Sigmoid colon (tissue), 7 donors: Measurements from ENCODE around the gene MT1A. TPM values are rescaled to one million over a fixed set of nuclear protein-coding genes. Genes with fewer than 3 reads are reported as not detected.

Experiments
- DNase-seq: peaks from one replicate; pipeline ENCODE4 v3.0.0-alpha.2; 2019
- H3K27ac ChIP-seq, 4 donors: fragments of 200-600 bp; sonication (generic); one replicate each; pipeline ENCODE4 v1.5.1; 2016 to 2019; ENCODE audit warnings: mild to moderate bottlenecking in 1 of 4
- H3K27me3 ChIP-seq, 3 donors: fragments of 200-600 bp; sonication (generic); one replicate each; pipeline ENCODE4 v1.5.1; 2019; ENCODE audit warnings: mild to moderate bottlenecking in 1 of 3
- H3K36me3 ChIP-seq, 4 donors: fragments of 200-600 bp; sonication (generic); one replicate each; pipeline ENCODE4 v1.5.1; 2016 to 2019
- H3K4me1 ChIP-seq, 4 donors: fragments of 200-600 bp; sonication (generic); one replicate each; pipeline ENCODE4 v1.5.1; 2017 to 2019
- H3K4me3 ChIP-seq, 4 donors: fragments of 200-600 bp; sonication (generic); one replicate each; pipeline ENCODE4 v1.5.1; 2017 to 2019; ENCODE audit warnings: mild to moderate bottlenecking in 2 of 4, moderate library complexity in 1 of 4
- H3K9me3 ChIP-seq, 4 donors: fragments of 200-600 bp in 3 of 4; sonication (generic) in 3 of 4; one replicate each; pipeline versions ENCODE4 v1.5.1 to v1.6.1; 2013 to 2019
- CTCF ChIP-seq, 4 experiments: fragments of 450-650 bp in 3 of 4; fragments of 200-600 bp in 1 of 4; IDR thresholded peaks; one replicate each; pipeline ENCODE4 v1.5.1; 2016 to 2019; ENCODE audit warnings: antibody characterized with exemption in 4 of 4, mild to moderate bottlenecking in 3 of 4, moderate library complexity in 2 of 4
- EP300 ChIP-seq, 4 donors: sonication (generic); formaldehyde crosslinking; IDR thresholded peaks; one replicate each; pipeline ENCODE4 v1.6.1; 2017; ENCODE audit warnings: antibody characterized with exemption in 4 of 4
- POLR2A ChIP-seq, 2 donors: fragments of 450-650 bp; IDR thresholded peaks; one replicate each; pipeline ENCODE4 v1.6.1; 2016; ENCODE audit warnings: antibody characterized with exemption in 2 of 2, mild to moderate bottlenecking in 2 of 2, moderate library complexity in 2 of 2
- POLR2AphosphoS5 ChIP-seq, 4 donors: sonication (generic); formaldehyde crosslinking; IDR thresholded peaks; one replicate each; pipeline ENCODE4 v1.6.1; 2017; ENCODE audit warnings: antibody characterized with exemption in 4 of 4
- WGBS, 2 donors: extraction: QIAGEN DNeasy Blood & Tissue Kit; methylation state at CpG; one replicate each; pipeline ENCODE4 v1.1.7; 2013; 5-methylcytosine and 5-hydroxymethylcytosine counted together
- intact Hi-C: fragments of 100-400 bp; cut with DNase I; formaldehyde crosslinking; loops from one replicate; pipeline ENCODE4 v1.15.1; 2023
- polyA plus RNA-seq, 3 donors: library from polyadenylated mRNA; stranded (reverse); fragments of 200-250 nt; gene quantifications; one replicate each; pipeline ENCODE4 v1.2.3, GENCODE V29; 2013
- total RNA-seq, 4 donors: library from RNA; depleted of rRNA; stranded (reverse); fragments of >200 nt; gene quantifications; one replicate each; pipeline ENCODE4 v1.1.0, GENCODE V29; 2016
- donor health status: healthy with polysubstance abuse.
- donor health status: Bipolar disorder and iron deficiency.
- donor health status: healthy.

Gene MT1A
- 10 to 100 TPM in 2 of 4 donors, not detected in 2; 30.3 to 34.1 TPM for total RNA-seq
- 10 to 100 TPM; 13.9 to 63.4 (median 29.4) TPM for polyA plus RNA-seq

GRCh38 chr16:56637814-56638750 is at the start of gene MT1A:
MT1A (plus strand) TSS chr16:56638666; CDS start chr16:56638739, 73 bp downstream.
- intact Hi-C loops, result no loop called here
- WGBS, 2 donors, result 5 to 6% methylated on average over 68 of the region's 68 CpGs
- peak within 1 kb of the TSS; percentile 12 to 57 (median 42) for H3K4me3 ChIP-seq
- H3K4me1 ChIP-seq, result peaks cover 0 to 31% (median 29%) of the 10 kb centered on the region in 4 donors
- DNase-seq, result peak; percentile 87
- peak within 1 kb of the TSS; percentile 25 to 68 (median 56) for H3K27ac ChIP-seq
- TF ChIP-seq CTCF (IDR thresholded peaks at IDR 0.05) (no peak), EP300 (IDR thresholded peaks at IDR 0.05) (peak in 1 of 4 donors; percentile 40), POLR2AphosphoS5 (IDR thresholded peaks at IDR 0.05) (peak; percentile 74 to 81 (median 75)), POLR2A (IDR thresholded peaks at IDR 0.05) (peak in 1 of 2 donors; percentile 31)
- H3K36me3 ChIP-seq, result no peaks in the 10 kb centered on the region
- H3K9me3 ChIP-seq, result no peaks in the 10 kb centered on the region
- peaks cover 14 to 87% (median 54%) of the 10 kb centered on the region in 3 donors for H3K27me3 ChIP-seq

- 24 to 38% methylated on average over 9 of the region's 9 CpGs for WGBS, 2 donors
- Histone ChIP-seq H3K27ac (no peak overlapping the region), H3K4me1 (peaks cover 0 to 12% (median 10%) of the 10 kb centered on the region in 4 donors), H3K36me3 (no peaks in the 10 kb centered on the region), H3K4me3 (peak overlapping the region in 3 of 4 donors; percentile 23 to 49 (median 48)), H3K9me3 (no peaks in the 10 kb centered on the region), H3K27me3 (peaks cover 9 to 41% (median 20%) of the 10 kb centered on the region in 3 donors)
- intact Hi-C loops, result loop anchor here (5.0 kb wide), 1 partner anchor 109 kb away; no protein-coding TSS in a partner anchor
- no peak for DNase-seq
- TF ChIP-seq POLR2AphosphoS5 (IDR thresholded peaks at IDR 0.05), result no peak
- TF ChIP-seq POLR2A (IDR thresholded peaks at IDR 0.05), result no peak
- no peak for TF ChIP-seq CTCF (IDR thresholded peaks at IDR 0.05)
- TF ChIP-seq EP300 (IDR thresholded peaks at IDR 0.05), result no peak
Observed at GRCh38 chr16:56588781-56589140, 49.7 kb upstream of the MT1A start.

GRCh38 chr16:56589141-56590039 is 49.1 kb upstream of the MT1A start, which contains the start of gene MT3:
MT3 (plus strand) TSS chr16:56589528; CDS start chr16:56589591, 63 bp downstream.
- no peak for DNase-seq
- TF ChIP-seq POLR2A (IDR thresholded peaks at IDR 0.05) (no peak), POLR2AphosphoS5 (IDR thresholded peaks at IDR 0.05) (peak in 2 of 4 donors; percentile 46 to 63), EP300 (IDR thresholded peaks at IDR 0.05) (no peak), CTCF (IDR thresholded peaks at IDR 0.05) (no peak)
- no peaks in the 10 kb centered on the region for H3K36me3 ChIP-seq
- intact Hi-C loops, result loop anchor here (5.0 kb wide), 1 partner anchor 108 kb away; no protein-coding TSS in a partner anchor
- H3K9me3 ChIP-seq, result no peaks in the 10 kb centered on the region
- WGBS, 2 donors, result 6 to 8% methylated on average over 87 of the region's 87 CpGs
- H3K27me3 ChIP-seq, result peaks cover 9 to 41% (median 20%) of the 10 kb centered on the region in 3 donors
- peaks cover 0 to 12% (median 10%) of the 10 kb centered on the region in 4 donors for H3K4me1 ChIP-seq
- H3K27ac ChIP-seq, result no peak within 1 kb of the TSS
- H3K4me3 ChIP-seq, result peak within 1 kb of the TSS; percentile 14 to 49 (median 36)

- intact Hi-C loops, result no loop called here
- H3K9me3 ChIP-seq, result no peaks in the 10 kb centered on the region
- H3K27me3 ChIP-seq, result peaks cover 9 to 41% (median 20%) of the 10 kb centered on the region in 3 donors
- H3K27ac ChIP-seq, result no peak overlapping the region
- DNase-seq, result no peak
- peaks cover 0 to 12% (median 10%) of the 10 kb centered on the region in 4 donors for H3K4me1 ChIP-seq
- 31 to 52% methylated on average over 4 of the region's 4 CpGs for WGBS, 2 donors
- TF ChIP-seq CTCF (IDR thresholded peaks at IDR 0.05), result no peak
- no peak for TF ChIP-seq POLR2AphosphoS5 (IDR thresholded peaks at IDR 0.05)
- no peak for TF ChIP-seq POLR2A (IDR thresholded peaks at IDR 0.05)
- TF ChIP-seq EP300 (IDR thresholded peaks at IDR 0.05), result no peak
- no peaks in the 10 kb centered on the region for H3K36me3 ChIP-seq
- no peak overlapping the region for H3K4me3 ChIP-seq
Observed at GRCh38 chr16:56591377-56592060, 46.9 kb upstream of the MT1A start.
